H9 (cell line): ENCODE data around the gene KCND2. TPM values are rescaled to one million over a fixed set of nuclear protein-coding genes. Genes with fewer than 3 reads are reported as not detected.

Experiments used
- DNase-seq: peaks from one replicate; pipeline ENCODE4 v3.0.0-alpha.2; 2017
- H2AFZ ChIP-seq: one replicate; pipeline ENCODE4 v1.6.1; 2013; ENCODE audit warnings: mild to moderate bottlenecking, low read length, control low read depth, moderate library complexity
- H2AK5ac ChIP-seq: 2 replicates; pipeline ENCODE4 v1.6.1; 2013; ENCODE audit warnings: low read length, control low read depth, mixed read lengths; ENCODE audit not compliant: insufficient read length
- H2BK120ac ChIP-seq: one replicate; pipeline ENCODE4 v1.6.1; 2013; ENCODE audit warnings: low read depth, mild to moderate bottlenecking, low read length, control low read depth, inconsistent platforms; ENCODE audit not compliant: poor library complexity, severe bottlenecking
- H2BK12ac ChIP-seq: 2 replicates; pipeline ENCODE4 v1.6.1; 2013; ENCODE audit warnings: low read length, control low read depth, mixed read lengths, low read depth; ENCODE audit not compliant: insufficient read length
- H2BK15ac ChIP-seq: 2 replicates; pipeline ENCODE4 v1.6.1; 2013; ENCODE audit warnings: low read depth, low read length, control low read depth
- H2BK20ac ChIP-seq: one replicate; pipeline ENCODE4 v1.6.1; 2013; ENCODE audit warnings: low read depth, mild to moderate bottlenecking, low read length, control low read depth, inconsistent platforms; ENCODE audit not compliant: poor library complexity, severe bottlenecking
- H2BK5ac ChIP-seq: 2 replicates; pipeline ENCODE4 v1.6.1; 2013; ENCODE audit warnings: low read length, control low read depth, mixed read lengths; ENCODE audit not compliant: insufficient read length
- H3K14ac ChIP-seq: 2 replicates; pipeline ENCODE4 v1.6.1; 2013; ENCODE audit warnings: low read length, control low read depth; ENCODE audit not compliant: insufficient read depth
- H3K18ac ChIP-seq: 2 replicates; pipeline ENCODE4 v1.6.1; 2013; ENCODE audit warnings: low read depth, mild to moderate bottlenecking, mixed read lengths, low read length, control low read depth; ENCODE audit not compliant: insufficient read length
- H3K23ac ChIP-seq: 2 replicates; pipeline ENCODE4 v1.6.1; 2013; ENCODE audit warnings: low read length, control low read depth, mixed read lengths, low read depth; ENCODE audit not compliant: insufficient read length
- H3K23me2 ChIP-seq: 2 replicates; pipeline ENCODE4 v1.6.1; 2013; ENCODE audit warnings: low read depth, mild to moderate bottlenecking, mixed read lengths, low read length, control low read depth; ENCODE audit not compliant: insufficient read length, poor library complexity, severe bottlenecking
- H3K27ac ChIP-seq: 2 replicates; pipeline ENCODE4 v1.5.1; 2013; ENCODE audit warnings: low read length, control low read depth, mixed read lengths, low read depth; ENCODE audit not compliant: insufficient read length
- H3K27me3 ChIP-seq: 2 replicates; pipeline ENCODE4 v1.6.1; 2013; ENCODE audit warnings: low read length, control low read depth, inconsistent platforms; ENCODE audit not compliant: insufficient read depth
- H3K4ac ChIP-seq: 2 replicates; pipeline ENCODE4 v1.6.1; 2013; ENCODE audit warnings: low read depth, mild to moderate bottlenecking, control low read depth, inconsistent platforms, low read length, moderate library complexity
- H3K4me1 ChIP-seq: 2 replicates; pipeline ENCODE4 v1.6.1; 2013; ENCODE audit warnings: low read length, control low read depth, inconsistent platforms; ENCODE audit not compliant: insufficient read depth
- H3K4me2 ChIP-seq: 2 replicates; pipeline ENCODE4 v1.6.1; 2013; ENCODE audit warnings: low read length, control low read depth, mixed read lengths; ENCODE audit not compliant: insufficient read length, insufficient read depth
- H3K56ac ChIP-seq: 2 replicates; pipeline ENCODE4 v1.6.1; 2013; ENCODE audit warnings: low read depth, mild to moderate bottlenecking, mixed read lengths, low read length, control low read depth; ENCODE audit not compliant: insufficient read length
- H3K79me1 ChIP-seq: 2 replicates; pipeline ENCODE4 v1.6.1; 2013; ENCODE audit warnings: low read depth, mild to moderate bottlenecking, moderate library complexity, low read length, control low read depth, inconsistent platforms; ENCODE audit not compliant: insufficient read depth, poor library complexity, severe bottlenecking
- H3K79me2 ChIP-seq: 2 replicates; pipeline ENCODE4 v1.6.1; 2013; ENCODE audit warnings: low read length, control low read depth, inconsistent platforms; ENCODE audit not compliant: insufficient read depth
- H3K9ac ChIP-seq: 2 replicates; pipeline ENCODE4 v1.6.1; 2013; ENCODE audit warnings: low read length, control low read depth, mixed read lengths; ENCODE audit not compliant: insufficient read length; ENCODE audit errors: extremely low read depth
- H3K9me3 ChIP-seq: one replicate; pipeline ENCODE4 v1.6.1; 2013; ENCODE audit warnings: low read depth, low read length, inconsistent platforms; ENCODE audit not compliant: control insufficient read depth
- H3T11ph ChIP-seq: one replicate; pipeline ENCODE4 v1.6.1; 2013; ENCODE audit warnings: mild to moderate bottlenecking, low read length, control low read depth, inconsistent platforms
- H4K20me1 ChIP-seq: one replicate; pipeline ENCODE4 v1.6.1; 2013; ENCODE audit not compliant: control insufficient read depth, insufficient read length, insufficient read depth
- H4K5ac ChIP-seq: 2 replicates; pipeline ENCODE4 v1.6.1; 2013; ENCODE audit warnings: low read depth, mild to moderate bottlenecking, mixed read lengths, low read length, control low read depth; ENCODE audit not compliant: insufficient read length
- H4K8ac ChIP-seq: replicated peaks from 2 replicates; pipeline ENCODE4 v1.6.1; 2013; ENCODE audit warnings: low read length, control low read depth, mixed read lengths, low read depth; ENCODE audit not compliant: insufficient read length
- H4K91ac ChIP-seq: 2 replicates; pipeline ENCODE4 v1.6.1; 2013; ENCODE audit warnings: low read depth, mild to moderate bottlenecking, moderate library complexity, mixed read lengths, low read length, control low read depth; ENCODE audit not compliant: insufficient read length
- H3K27ac Mint-ChIP-seq, 3 experiments: 2 replicates in 2 of 3; 3 replicates in 1 of 3; pipeline ENCODE4 v1.8.0; 2020 to 2021; ENCODE audit warnings: mixed read lengths in 3 of 3, mild to moderate bottlenecking in 1 of 3, moderate library complexity in 1 of 3
- H3K27me3 Mint-ChIP-seq: 2 replicates; pipeline ENCODE4 v1.8.0; 2021; ENCODE audit warnings: low read depth, mild to moderate bottlenecking, moderate library complexity, mixed read lengths
- H3K36me3 Mint-ChIP-seq, 3 experiments: 2 replicates in 2 of 3; 3 replicates in 1 of 3; pipeline ENCODE4 v1.8.0; 2020 to 2021; ENCODE audit warnings: low read depth in 3 of 3, mixed read lengths in 3 of 3; ENCODE audit not compliant: insufficient read depth in 1 of 3
- H3K4me1 Mint-ChIP-seq, 2 experiments: 2 replicates each; pipeline ENCODE4 v1.8.0; 2020; ENCODE audit warnings: mixed read lengths in 2 of 2
- H3K4me3 Mint-ChIP-seq, 2 experiments: 2 replicates in 1 of 2; 3 replicates in 1 of 2; pipeline ENCODE4 v1.8.0; 2020 to 2021; ENCODE audit warnings: mild to moderate bottlenecking in 2 of 2, mixed read lengths in 2 of 2, moderate library complexity in 1 of 2
- H3K9me3 Mint-ChIP-seq, 2 experiments: 2 replicates in 1 of 2; 3 replicates in 1 of 2; pipeline ENCODE4 v1.8.0; 2020; ENCODE audit warnings: mild to moderate bottlenecking in 2 of 2, mixed read lengths in 2 of 2, moderate library complexity in 1 of 2
- CTCF ChIP-seq: fragments of 200-600 bp; sonication (generic); conservative IDR thresholded peaks from 3 replicates; pipeline ENCODE4 v1.8.0; 2021; ENCODE audit warnings: antibody characterized with exemption, mild to moderate bottlenecking
- WGBS: extraction: QIAGEN DNeasy Blood & Tissue Kit; methylation state at CpG from one replicate; pipeline ENCODE4 v1.1.7; 2013; ENCODE audit warnings: missing lambda C conversion rate, low lambda C conversion rate, mixed read lengths; ENCODE audit not compliant: insufficient read length; ENCODE audit errors: extremely low coverage; 5-methylcytosine and 5-hydroxymethylcytosine counted together
- total RNA-seq: library from RNA; stranded (reverse); gene quantifications from 2 replicates; pipeline ENCODE4 v1.2.1, GENCODE V29; 2021

The KCND2 gene
- total RNA-seq, 1 experiment from 2014 or later = 6.4 TPM

GRCh38 chr7:120337308-120337907, 64.4 kb downstream of the KCND2 start:
- Histone ChIP-seq H2AK5ac (no peak overlapping the region), H3K79me1 (no peaks in the 10 kb centered on the region), H3K4me1 (no peaks in the 10 kb centered on the region), H2BK120ac (no peak overlapping the region), H2AFZ (no peak overlapping the region), H3K9me3 (no peaks in the 10 kb centered on the region), H4K20me1 (no peaks in the 10 kb centered on the region), H3K4me2 (no peak overlapping the region), H2BK12ac (no peak overlapping the region), H3K4ac (no peak overlapping the region), H2BK20ac (no peak overlapping the region), H2BK15ac (no peak overlapping the region), H3K27ac (no peak overlapping the region), H3T11ph (no peak overlapping the region), H4K5ac (no peak overlapping the region), H4K8ac (no peak overlapping the region), H2BK5ac (no peak overlapping the region), H3K27me3 (no peaks in the 10 kb centered on the region), H3K23me2 (no peaks in the 10 kb centered on the region), H3K79me2 (no peaks in the 10 kb centered on the region), H4K91ac (no peak overlapping the region), H3K23ac (no peak overlapping the region), H3K56ac (no peak overlapping the region), H3K14ac (no peak overlapping the region), H3K9ac (no peak overlapping the region), H3K18ac (no peak overlapping the region)
- WGBS = no CpG with 5 or more reads among the region's 1 CpG
- H3K9me3 Mint-ChIP-seq = no peaks in the 10 kb centered on the region
- no peaks in the 10 kb centered on the region for H3K4me1 Mint-ChIP-seq
- no peak overlapping the region for H3K27ac Mint-ChIP-seq
- H3K27me3 Mint-ChIP-seq = no peaks in the 10 kb centered on the region
- no peaks in the 10 kb centered on the region for H3K36me3 Mint-ChIP-seq
- no peak overlapping the region for H3K4me3 Mint-ChIP-seq
- no peak for DNase-seq
- TF ChIP-seq CTCF = peak; percentile 80
